Activated CD4-positive, alpha-beta T cell treated with anti-CD3 and anti-CD28 coated beads, Interleukin-2, amount 10 ng/mL, durations not matched to agents 7 days and 5 days (primary cell): ENCODE results near the gene AKAP8L. TPM values are rescaled to one million over a fixed set of nuclear protein-coding genes. Genes with fewer than 3 reads are reported as not detected.

Experiments
- CTCF ChIA-PET: fragments of 350-600 bp; sonication (Branson Sonifier 250); formaldehyde crosslinking; loops from one replicate; lab custom pipeline; 2021; ENCODE audit warnings: antibody characterized with exemption; lab: Charles Lee
- POLR2A ChIA-PET: fragments of 350-600 bp; sonication (Branson Sonifier 250); formaldehyde crosslinking; loops from one replicate; lab custom pipeline; 2021; ENCODE audit warnings: antibody characterized with exemption; lab: Charles Lee
- DNase-seq: peaks from one replicate; pipeline ENCODE4 v3.0.0-alpha.2; 2020
- H3K27ac Mint-ChIP-seq: one replicate; pipeline ENCODE4 v1.8.0; 2021; ENCODE audit warnings: mild to moderate bottlenecking, moderate library complexity, mixed read lengths
- H3K27me3 Mint-ChIP-seq: one replicate; pipeline ENCODE4 v1.8.0; 2021; ENCODE audit warnings: mixed read lengths
- H3K36me3 Mint-ChIP-seq: one replicate; pipeline ENCODE4 v1.8.0; 2021; ENCODE audit warnings: low read depth, mixed read lengths
- H3K4me1 Mint-ChIP-seq: one replicate; pipeline ENCODE4 v1.8.0; 2021; ENCODE audit warnings: mixed read lengths
- H3K4me3 Mint-ChIP-seq: one replicate; pipeline ENCODE4 v1.8.0; 2021; ENCODE audit warnings: mild to moderate bottlenecking, moderate library complexity, mixed read lengths
- H3K9me3 Mint-ChIP-seq: one replicate; pipeline ENCODE4 v1.8.0; 2021; ENCODE audit warnings: mixed read lengths
- total RNA-seq, 2 experiments: library from RNA; stranded (reverse); gene quantifications; one replicate each; pipeline ENCODE4 v1.2.3, GENCODE V29; 2021

Gene AKAP8L
- total RNA-seq, 2 experiments from 2014 or later: 84.3 to 96.7 TPM

DNA sequence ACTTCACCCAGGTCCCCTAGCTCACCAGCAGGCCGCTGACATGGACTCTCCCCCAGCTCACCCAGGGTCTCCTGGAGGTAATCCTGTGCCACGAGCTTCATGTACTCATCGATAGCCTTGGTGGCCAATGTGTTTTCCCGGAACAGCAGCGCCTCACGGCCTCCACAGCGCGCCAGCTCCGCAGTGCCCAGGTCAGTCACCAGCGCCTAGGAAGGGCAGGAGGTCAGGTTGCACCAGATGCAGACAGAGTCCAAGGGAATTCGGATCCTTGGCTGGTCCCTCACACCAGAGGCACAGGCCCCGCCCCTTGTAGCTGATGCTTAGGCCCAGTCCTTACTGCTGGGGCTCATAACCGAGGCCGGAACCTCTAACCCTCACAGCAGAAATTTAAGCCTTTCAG, 37.7 kb upstream of the AKAP8L start:
- DNase-seq: no peak
- Mint-ChIP-seq H3K9me3 (no peaks in the 10 kb centered on the region), H3K27me3 (no peaks in the 10 kb centered on the region), H3K27ac (no peak overlapping the region), H3K4me3 (no peak overlapping the region), H3K36me3 (peaks cover 71% of the 10 kb centered on the region), H3K4me1 (peaks cover 29% of the 10 kb centered on the region)
- ChIA-PET POLR2A (no interaction called here), CTCF (interaction anchor here (0.5 to 3.7 kb wide), 3 partner anchors 10 to 272 kb away, joined by 3 to 25 read pairs (median 4); no protein-coding TSS in a partner anchor)

DNA sequence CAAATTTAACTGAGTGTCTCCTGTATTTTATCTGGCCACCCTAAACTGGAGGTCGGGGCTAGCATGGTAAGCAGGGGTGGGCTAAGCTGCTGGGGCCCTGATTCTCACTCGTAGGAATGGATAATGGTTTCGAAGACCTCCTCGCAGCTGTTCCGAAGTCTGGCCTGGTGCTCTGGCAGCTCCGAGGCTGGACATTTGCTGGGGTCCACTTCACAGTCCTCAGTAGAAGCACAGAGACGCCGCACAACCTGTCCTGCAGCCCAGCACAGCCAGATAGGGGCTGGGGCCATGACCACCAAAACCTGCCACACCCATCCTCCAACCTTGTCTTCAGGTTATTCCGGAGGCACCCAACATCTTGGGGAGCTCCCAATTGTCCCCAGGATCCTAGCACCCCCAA, 37.2 kb upstream of the AKAP8L start:
- ChIA-PET CTCF (interaction anchor here (0.6 to 3.7 kb wide), 2 partner anchors 11 to 689 kb away, joined by 3 to 25 read pairs; no protein-coding TSS in a partner anchor), POLR2A (no interaction called here)
- H3K27ac Mint-ChIP-seq: no peak overlapping the region
- H3K9me3 Mint-ChIP-seq: no peaks in the 10 kb centered on the region
- H3K4me3 Mint-ChIP-seq: no peak overlapping the region
- H3K27me3 Mint-ChIP-seq: no peaks in the 10 kb centered on the region
- H3K4me1 Mint-ChIP-seq: peaks cover 31% of the 10 kb centered on the region
- no peak for DNase-seq
- H3K36me3 Mint-ChIP-seq: peaks cover 73% of the 10 kb centered on the region

GRCh38 chr19:15453906-15454860, 35.4 kb upstream of the AKAP8L start:
- peaks cover 31% of the 10 kb centered on the region for H3K4me1 Mint-ChIP-seq
- H3K9me3 Mint-ChIP-seq: no peaks in the 10 kb centered on the region
- H3K27ac Mint-ChIP-seq: no peak overlapping the region
- H3K27me3 Mint-ChIP-seq: no peaks in the 10 kb centered on the region
- H3K4me3 Mint-ChIP-seq: no peak overlapping the region
- DNase-seq: no peak
- ChIA-PET CTCF (interaction anchor here (1.0 to 3.7 kb wide), 5 partner anchors 9 to 101 kb away, joined by 3 to 25 read pairs (median 6); no protein-coding TSS in a partner anchor), POLR2A (interaction anchor here (1.4 kb wide), 1 partner anchor 9 kb away, joined by 4 read pairs; no protein-coding TSS in a partner anchor)
- H3K36me3 Mint-ChIP-seq: peaks cover 66% of the 10 kb centered on the region

DNA sequence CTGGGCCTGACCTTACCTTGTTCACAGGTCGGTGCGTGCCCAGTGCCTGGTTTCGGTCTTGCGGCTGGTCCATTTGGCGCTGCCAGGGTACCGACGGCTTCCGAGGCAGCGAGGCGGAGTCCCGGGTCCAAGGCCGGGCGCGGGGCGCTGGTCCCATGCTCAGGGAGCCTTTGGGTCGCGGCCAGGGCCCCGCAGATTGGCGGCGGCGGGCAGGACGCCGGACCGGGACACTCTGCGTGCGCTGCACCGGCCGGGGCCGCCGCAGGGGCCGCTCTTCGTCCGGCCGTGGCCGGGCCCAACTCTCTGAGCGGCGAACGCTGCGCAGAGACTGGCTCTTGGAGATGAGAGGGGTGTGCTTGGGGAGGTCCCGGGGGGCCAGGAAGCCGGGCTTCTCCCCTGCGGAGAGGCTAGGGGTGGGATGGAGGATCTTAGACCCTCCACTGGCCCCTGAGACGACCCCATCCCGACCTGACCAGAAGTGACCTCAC, 34.3 kb upstream of the AKAP8L start:
- CTCF ChIA-PET: interaction anchor here (1.0 to 1.6 kb wide), 3 partner anchors 16 to 102 kb away, joined by 4 to 6 read pairs (median 5); no protein-coding TSS in a partner anchor
- DNase-seq: no peak
- H3K36me3 Mint-ChIP-seq: peaks cover 63% of the 10 kb centered on the region
- no peak overlapping the region for H3K27ac Mint-ChIP-seq
- H3K4me1 Mint-ChIP-seq: peaks cover 38% of the 10 kb centered on the region
- H3K4me3 Mint-ChIP-seq: no peak overlapping the region
- no peaks in the 10 kb centered on the region for H3K9me3 Mint-ChIP-seq
- H3K27me3 Mint-ChIP-seq: no peaks in the 10 kb centered on the region
- POLR2A ChIA-PET: interaction anchor here (1.4 kb wide), 1 partner anchor 10 kb away, joined by 4 read pairs; no protein-coding TSS in a partner anchor

GRCh38 chr19:15452111-15453047, 33.6 kb upstream of the AKAP8L start:
- ChIA-PET POLR2A (interaction anchor here (0.5 kb wide), 1 partner anchor 10 kb away, joined by 4 read pairs; no protein-coding TSS in a partner anchor), CTCF (interaction anchor here (0.6 to 1.5 kb wide), 8 partner anchors 8 to 335 kb away, joined by 3 to 16 read pairs (median 4); partner anchors contain the start of genes AKAP8L and RASAL3)
- no peaks in the 10 kb centered on the region for H3K9me3 Mint-ChIP-seq
- no peak overlapping the region for H3K27ac Mint-ChIP-seq
- peaks cover 36% of the 10 kb centered on the region for H3K4me1 Mint-ChIP-seq
- no peaks in the 10 kb centered on the region for H3K27me3 Mint-ChIP-seq
- H3K36me3 Mint-ChIP-seq: peaks cover 58% of the 10 kb centered on the region
- no peak for DNase-seq
- no peak overlapping the region for H3K4me3 Mint-ChIP-seq

GRCh38 chr19:15450528-15450890, 31.7 kb upstream of the AKAP8L start:
- Mint-ChIP-seq H3K9me3 (no peaks in the 10 kb centered on the region), H3K4me3 (peak overlapping the region; percentile 71), H3K4me1 (peaks cover 36% of the 10 kb centered on the region), H3K36me3 (peaks cover 44% of the 10 kb centered on the region), H3K27ac (peak overlapping the region; percentile 90), H3K27me3 (no peaks in the 10 kb centered on the region)
- no peak for DNase-seq
- ChIA-PET CTCF (interaction anchor here (0.6 to 1.2 kb wide), 4 partner anchors 13 to 101 kb away, joined by 3 to 5 read pairs (median 3); partner anchors contain the start of gene AKAP8L), POLR2A (interaction anchor here (0.8 kb wide), 1 partner anchor 13 kb away, joined by 3 read pairs; no protein-coding TSS in a partner anchor)

- Mint-ChIP-seq H3K9me3 (no peaks in the 10 kb centered on the region), H3K27ac (peak within 1 kb of the TSS; percentile 90), H3K4me3 (peak within 1 kb of the TSS; percentile 71), H3K27me3 (no peaks in the 10 kb centered on the region), H3K4me1 (peaks cover 31% of the 10 kb centered on the region), H3K36me3 (peaks cover 38% of the 10 kb centered on the region)
- CTCF ChIA-PET: interaction anchor here (0.6 to 1.2 kb wide), 4 partner anchors 14 to 101 kb away, joined by 3 to 5 read pairs (median 3); partner anchors contain the start of gene AKAP8L
- DNase-seq: peak; percentile 78
- POLR2A ChIA-PET: interaction anchor here (0.8 kb wide), 1 partner anchor 14 kb away, joined by 3 read pairs; no protein-coding TSS in a partner anchor
These were observed 31.1 kb upstream of the AKAP8L start, which contains the start of gene WIZ for GRCh38 chr19:15449620-15450527. WIZ (minus strand) TSS chr19:15449956; CDS start chr19:15448307, 1,649 bp downstream.

DNA sequence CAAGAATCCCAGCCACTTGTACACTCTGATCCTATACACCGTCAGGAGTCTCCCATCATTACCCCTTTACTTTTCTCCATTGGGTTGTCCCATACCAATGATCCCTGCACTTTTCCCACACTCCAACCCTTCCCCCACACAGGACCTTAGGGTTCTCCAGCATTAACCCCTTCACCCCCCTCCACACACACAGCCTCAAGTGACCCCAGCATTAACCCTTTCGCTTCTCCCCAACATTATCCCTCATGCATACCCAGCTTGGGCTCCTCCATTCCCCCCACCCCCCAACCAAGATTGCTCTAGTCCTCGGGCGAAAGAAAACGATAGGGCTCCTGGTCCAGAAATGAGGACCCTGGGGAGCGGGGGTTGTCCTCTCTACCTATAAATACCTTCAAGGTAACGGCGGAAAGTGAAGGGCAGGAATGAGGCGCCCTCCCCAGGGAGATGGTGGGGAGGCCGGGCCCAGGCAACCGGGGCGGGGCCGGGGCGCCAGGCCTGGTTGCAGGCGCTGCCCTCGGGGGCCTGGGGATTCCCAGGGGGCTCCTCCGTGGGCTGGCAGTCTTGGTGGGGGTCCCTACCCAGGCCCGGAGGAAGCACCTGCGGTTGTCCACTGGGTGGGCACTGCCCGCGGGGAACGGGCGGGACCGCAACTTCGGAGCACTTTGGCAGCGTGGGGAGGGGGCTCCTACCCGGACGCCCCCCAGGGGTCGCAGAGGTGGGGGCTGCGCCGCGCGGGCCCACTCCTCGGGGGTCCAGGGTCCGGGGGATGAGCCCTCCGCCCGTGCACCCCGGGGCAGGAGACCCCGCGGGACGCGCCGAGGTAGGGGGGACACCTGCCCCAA, 30.2 kb upstream of the AKAP8L start:
- peak overlapping the region; percentile 78 for H3K27ac Mint-ChIP-seq
- H3K36me3 Mint-ChIP-seq: peaks cover 30% of the 10 kb centered on the region
- peak overlapping the region; percentile 60 for H3K4me3 Mint-ChIP-seq
- peaks cover 29% of the 10 kb centered on the region for H3K4me1 Mint-ChIP-seq
- POLR2A ChIA-PET: no interaction called here
- CTCF ChIA-PET: interaction anchor here (1.8 kb wide), 1 partner anchor 30 kb away, joined by 7 read pairs; the partner anchor contains the start of gene AKAP8L
- no peaks in the 10 kb centered on the region for H3K27me3 Mint-ChIP-seq
- H3K9me3 Mint-ChIP-seq: no peaks in the 10 kb centered on the region
- DNase-seq: no peak

DNA sequence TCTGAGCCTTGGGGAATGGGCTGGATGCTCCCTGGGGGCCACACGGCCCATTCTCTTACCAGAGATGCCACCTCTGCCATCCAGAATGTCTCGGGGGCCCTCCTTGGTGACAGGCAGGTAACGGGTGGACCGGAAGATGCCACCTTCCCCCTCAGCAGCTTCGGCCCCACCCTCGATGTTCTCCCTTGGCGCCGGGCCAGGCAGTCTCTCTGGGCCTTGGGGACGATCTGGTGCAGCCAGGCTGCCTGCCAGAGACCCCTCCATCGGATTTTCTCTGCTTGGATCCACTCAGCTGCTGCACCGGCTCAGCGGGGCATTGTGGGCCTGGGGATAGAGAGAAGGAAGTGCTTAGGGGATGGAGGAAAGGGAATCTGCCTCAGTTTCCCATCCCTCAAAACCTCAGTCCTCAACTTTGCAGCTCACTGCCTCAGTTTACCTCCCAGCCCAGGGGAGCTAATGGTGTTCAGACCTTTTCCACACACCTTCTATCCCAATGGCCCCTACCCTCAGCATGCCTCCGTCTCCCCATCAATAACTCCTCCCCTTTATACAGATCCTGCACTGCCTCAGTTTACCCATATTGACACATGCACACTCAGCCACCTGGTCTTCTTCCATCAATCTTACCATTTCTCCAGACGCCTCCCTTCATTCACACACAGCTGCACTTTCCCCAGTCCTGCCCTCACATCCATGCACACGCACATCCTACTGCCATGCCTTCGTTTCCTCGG, 29.4 kb upstream of the AKAP8L start:
- no peaks in the 10 kb centered on the region for H3K9me3 Mint-ChIP-seq
- peaks cover 23% of the 10 kb centered on the region for H3K36me3 Mint-ChIP-seq
- no peaks in the 10 kb centered on the region for H3K27me3 Mint-ChIP-seq
- no peak overlapping the region for H3K27ac Mint-ChIP-seq
- ChIA-PET CTCF (interaction anchor here (1.8 kb wide), 1 partner anchor 29 kb away, joined by 7 read pairs; the partner anchor contains the start of gene AKAP8L), POLR2A (no interaction called here)
- peaks cover 24% of the 10 kb centered on the region for H3K4me1 Mint-ChIP-seq
- peak overlapping the region; percentile 60 for H3K4me3 Mint-ChIP-seq
- no peak for DNase-seq

- DNase-seq: no peak
- POLR2A ChIA-PET: no interaction called here
- Mint-ChIP-seq H3K36me3 (peaks cover 18% of the 10 kb centered on the region), H3K4me3 (no peak overlapping the region), H3K4me1 (peaks cover 23% of the 10 kb centered on the region), H3K27ac (no peak overlapping the region), H3K27me3 (no peaks in the 10 kb centered on the region), H3K9me3 (no peaks in the 10 kb centered on the region)
- CTCF ChIA-PET: interaction anchor here (1.8 kb wide), 1 partner anchor 28 kb away, joined by 7 read pairs; the partner anchor contains the start of gene AKAP8L
These were observed 28.3 kb upstream of the AKAP8L start for GRCh38 chr19:15447057-15447456.
